Measurements from ENCODE around the gene MRPL3.

Gene MRPL3

GRCh38 chr3:131540143-131540542 is 37.4 kb upstream of the MRPL3 start:
- Histone ChIP-seq H3K27ac (no peak overlapping the region), H4K20me1 (no peaks in the 10 kb centered on the region), H3K4me3 (no peak overlapping the region), H3K4me1 (no peaks in the 10 kb centered on the region), H3K36me3 (no peaks in the 10 kb centered on the region), H3K9ac (no peak overlapping the region), H3K9me3 (no peaks in the 10 kb centered on the region), H3K4me2 (no peak overlapping the region), H3K27me3 (no peaks in the 10 kb centered on the region)
- no peak for TF ChIP-seq Cebpa-rat (IDR thresholded peaks at IDR 0.05)

GRCh38 chr3:131538968-131539367 is 36.2 kb upstream of the MRPL3 start:
- no peaks in the 10 kb centered on the region for H3K27me3 ChIP-seq
- H3K4me2 ChIP-seq, result no peak overlapping the region
- H3K4me1 ChIP-seq, result no peaks in the 10 kb centered on the region
- no peak overlapping the region for H3K9ac ChIP-seq
- H3K27ac ChIP-seq, result no peak overlapping the region
- no peak overlapping the region for H3K4me3 ChIP-seq
- H3K36me3 ChIP-seq, result no peaks in the 10 kb centered on the region
- no peak for TF ChIP-seq Cebpa-rat (IDR thresholded peaks at IDR 0.05)
- H4K20me1 ChIP-seq, result no peaks in the 10 kb centered on the region
- H3K9me3 ChIP-seq, result no peaks in the 10 kb centered on the region

- TF ChIP-seq Cebpa-rat (IDR thresholded peaks at IDR 0.05), result no peak
- Histone ChIP-seq H3K27ac (no peak overlapping the region), H3K4me1 (no peaks in the 10 kb centered on the region), H3K9ac (no peak overlapping the region), H3K27me3 (no peaks in the 10 kb centered on the region), H3K36me3 (no peaks in the 10 kb centered on the region), H3K4me2 (no peak overlapping the region), H3K4me3 (no peak overlapping the region), H4K20me1 (no peaks in the 10 kb centered on the region), H3K9me3 (no peaks in the 10 kb centered on the region)
Measured at GRCh38 chr3:131537531-131537930, 34.8 kb upstream of the MRPL3 start.

- no peaks in the 10 kb centered on the region for H3K27me3 ChIP-seq
- H3K36me3 ChIP-seq, result no peaks in the 10 kb centered on the region
- no peak overlapping the region for H3K4me2 ChIP-seq
- TF ChIP-seq Cebpa-rat (IDR thresholded peaks at IDR 0.05), result no peak
- H3K27ac ChIP-seq, result no peak overlapping the region
- H3K9me3 ChIP-seq, result no peaks in the 10 kb centered on the region
- no peaks in the 10 kb centered on the region for H4K20me1 ChIP-seq
- no peak overlapping the region for H3K9ac ChIP-seq
- H3K4me1 ChIP-seq, result no peaks in the 10 kb centered on the region
- H3K4me3 ChIP-seq, result no peak overlapping the region
Measured at GRCh38 chr3:131535596-131535995, 32.8 kb upstream of the MRPL3 start.

GRCh38 chr3:131535131-131535530 is 32.4 kb upstream of the MRPL3 start:
- no peak overlapping the region for H3K4me2 ChIP-seq
- no peak overlapping the region for H3K9ac ChIP-seq
- H3K27ac ChIP-seq, result no peak overlapping the region
- no peaks in the 10 kb centered on the region for H3K9me3 ChIP-seq
- no peaks in the 10 kb centered on the region for H3K4me1 ChIP-seq
- H3K27me3 ChIP-seq, result no peaks in the 10 kb centered on the region
- no peaks in the 10 kb centered on the region for H4K20me1 ChIP-seq
- H3K36me3 ChIP-seq, result no peaks in the 10 kb centered on the region
- no peak overlapping the region for H3K4me3 ChIP-seq
- no peak for TF ChIP-seq Cebpa-rat (IDR thresholded peaks at IDR 0.05)

- no peak overlapping the region for H3K4me3 ChIP-seq
- no peak overlapping the region for H3K4me2 ChIP-seq
- H3K9ac ChIP-seq, result no peak overlapping the region
- no peak for TF ChIP-seq Cebpa-rat (IDR thresholded peaks at IDR 0.05)
- no peak overlapping the region for H3K27ac ChIP-seq
- H3K9me3 ChIP-seq, result no peaks in the 10 kb centered on the region
- no peaks in the 10 kb centered on the region for H3K36me3 ChIP-seq
- H3K27me3 ChIP-seq, result no peaks in the 10 kb centered on the region
- H4K20me1 ChIP-seq, result no peaks in the 10 kb centered on the region
- no peaks in the 10 kb centered on the region for H3K4me1 ChIP-seq
Measured at GRCh38 chr3:131532645-131533044, 29.9 kb upstream of the MRPL3 start.

GRCh38 chr3:131530843-131531242 is 28.1 kb upstream of the MRPL3 start:
- no peak overlapping the region for H3K9ac ChIP-seq

GRCh38 chr3:131530388-131530787 is 27.6 kb upstream of the MRPL3 start:
- no peaks in the 10 kb centered on the region for H3K9me3 ChIP-seq
- H3K27me3 ChIP-seq, result no peaks in the 10 kb centered on the region
- no peak overlapping the region for H3K4me2 ChIP-seq
- H3K4me1 ChIP-seq, result no peaks in the 10 kb centered on the region
- no peaks in the 10 kb centered on the region for H3K36me3 ChIP-seq
- no peak overlapping the region for H3K9ac ChIP-seq
- no peak overlapping the region for H3K4me3 ChIP-seq
- no peak for TF ChIP-seq Cebpa-rat (IDR thresholded peaks at IDR 0.05)
- no peak overlapping the region for H3K27ac ChIP-seq
- H4K20me1 ChIP-seq, result no peaks in the 10 kb centered on the region

More at GRCh38 chr3:131530843-131531242, 28.1 kb upstream of the MRPL3 start:
- Histone ChIP-seq H3K4me2 (no peak overlapping the region), H3K27me3 (no peaks in the 10 kb centered on the region), H3K36me3 (no peaks in the 10 kb centered on the region), H3K4me1 (no peaks in the 10 kb centered on the region), H3K27ac (no peak overlapping the region), H3K4me3 (no peak overlapping the region), H4K20me1 (no peaks in the 10 kb centered on the region), H3K9me3 (no peaks in the 10 kb centered on the region)
- no peak for TF ChIP-seq Cebpa-rat (IDR thresholded peaks at IDR 0.05)

GRCh38 chr3:131526801-131527347 is 24.1 kb upstream of the MRPL3 start:
- no peak overlapping the region for H3K9ac ChIP-seq
- no peaks in the 10 kb centered on the region for H4K20me1 ChIP-seq
- no peaks in the 10 kb centered on the region for H3K36me3 ChIP-seq
- H3K4me2 ChIP-seq, result no peak overlapping the region
- no peaks in the 10 kb centered on the region for H3K9me3 ChIP-seq
- H3K4me1 ChIP-seq, result no peaks in the 10 kb centered on the region
- no peak overlapping the region for H3K4me3 ChIP-seq
- H3K27ac ChIP-seq, result no peak overlapping the region
- no peak for TF ChIP-seq Cebpa-rat (IDR thresholded peaks at IDR 0.05)
- H3K27me3 ChIP-seq, result no peaks in the 10 kb centered on the region

GRCh38 chr3:131518680-131519079 is 15.9 kb upstream of the MRPL3 start:
- Histone ChIP-seq H3K4me2 (no peak overlapping the region), H3K4me1 (no peaks in the 10 kb centered on the region), H3K9ac (no peak overlapping the region), H3K27me3 (no peaks in the 10 kb centered on the region), H3K4me3 (no peak overlapping the region), H3K36me3 (no peaks in the 10 kb centered on the region), H4K20me1 (no peaks in the 10 kb centered on the region), H3K27ac (no peak overlapping the region), H3K9me3 (0 out of 2 replicates have a peak, but pooled peaks cover 5% of the 10 kb centered on the region)
- TF ChIP-seq Cebpa-rat (IDR thresholded peaks at IDR 0.05), result no peak

- Histone ChIP-seq H4K20me1 (no peaks in the 10 kb centered on the region), H3K9ac (no peak overlapping the region), H3K4me3 (no peak overlapping the region), H3K27me3 (no peaks in the 10 kb centered on the region), H3K27ac (no peak overlapping the region), H3K9me3 (peaks cover 3% of the 10 kb centered on the region; the same call in 1 of the 2 replicates), H3K4me2 (no peak overlapping the region), H3K36me3 (peaks cover 7% of the 10 kb centered on the region), H3K4me1 (peaks cover 30% of the 10 kb centered on the region)
- TF ChIP-seq Cebpa-rat (IDR thresholded peaks at IDR 0.05), result no peak
Measured at GRCh38 chr3:131505421-131505820, 2.6 kb upstream of the MRPL3 start.

Data from BLaER1 (cell line).